A549 treated with Mapracorat at 1 μM for 4 hours (cell line): Measurements from ENCODE around the gene GPR139. TPM values are rescaled to one million over a fixed set of nuclear protein-coding genes. Genes with fewer than 3 reads are reported as not detected.

Experiments
- total RNA-seq: library from RNA; stranded (reverse); fragments of 200-300 nt; extraction: Qiagen RNA extraction; gene quantifications from 5 replicates; pipeline ENCODE4 v1.2.3, GENCODE V29; 2022

Gene GPR139
- total RNA-seq, result not detected in 5 replicates

DNA sequence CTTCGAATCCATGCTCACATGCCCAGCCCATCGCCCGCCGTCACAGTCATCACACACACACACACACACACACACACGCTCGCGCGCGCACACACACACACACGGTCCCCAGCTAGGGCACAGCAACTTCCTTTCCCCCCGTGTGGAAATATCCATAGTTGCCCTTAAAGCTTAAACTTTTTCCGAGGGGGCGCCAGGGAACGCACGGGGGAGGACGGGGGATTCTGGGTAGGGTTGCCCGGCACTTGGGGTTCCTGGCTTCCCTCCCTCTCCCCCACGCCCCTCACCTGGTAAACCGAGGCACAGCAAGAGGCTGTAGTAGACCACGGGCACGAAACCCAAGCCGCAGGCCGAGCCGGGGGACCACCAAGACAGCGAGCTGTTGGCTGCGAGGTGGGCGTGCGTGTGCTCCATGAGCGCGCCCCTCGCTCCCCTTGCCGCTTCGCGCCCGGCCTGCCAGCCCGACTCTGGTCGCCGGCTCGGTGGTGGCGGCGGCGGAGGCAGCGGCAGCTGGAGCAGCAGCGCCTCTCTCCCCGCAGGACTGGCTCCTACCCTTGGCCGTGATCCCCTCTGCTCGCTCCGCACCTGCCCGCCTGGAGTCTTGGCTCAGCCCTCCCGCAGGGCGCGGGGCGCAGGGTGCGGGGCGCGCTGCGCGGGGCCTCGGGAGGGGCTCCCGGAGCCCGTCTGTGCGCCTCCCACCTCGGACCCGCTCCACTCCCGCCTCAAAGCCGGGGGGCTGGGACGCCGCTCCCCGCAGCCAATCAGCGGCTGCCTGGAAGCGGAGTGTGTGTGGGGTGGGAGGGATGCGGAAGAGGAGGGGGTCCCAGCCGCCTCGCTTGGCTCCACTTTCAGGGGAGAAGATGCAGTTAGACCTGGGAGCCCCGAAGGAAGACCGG, at the start of gene GPR139:
GPR139 (minus strand) TSS at position 688 of the 896 bp plus-strand sequence; CDS start at position 414, 274 bp downstream.

Other genes with a start within 250 kb of the GPR139 start
- 28.8 to 39.0 TPM (median 38.4 TPM) in 5 replicates for gene GPRC5B, start 189.0 kb downstream of the GPR139 start, total RNA-seq